H1 (cell line): ENCODE data around the gene GARS1. TPM values are rescaled to one million over a fixed set of nuclear protein-coding genes. Genes with fewer than 3 reads are reported as not detected.

Source experiments
- polyA plus RNA-seq, 7 experiments: library from polyadenylated mRNA; depleted of rRNA in 3 of 7; stranded (reverse) in 5 of 7; unstranded in 2 of 7; fragments of >200 nt in 5 of 7; fragments of 200-250 nt in 2 of 7; gene quantifications; 1 replicate in 5 of 7; 2 replicates in 1 of 7; 4 replicates in 1 of 7; pipeline versions ENCODE4 v1.2.1 to v1.2.3, GENCODE V29; 2011 to 2013; ENCODE audit warnings: missing spikeins in 2 of 7, mixed read lengths in 2 of 7
- total RNA-seq: library from RNA; stranded (reverse); fragmentation: NEBNext Ultra II Directional; extraction: Animal tissue kit (Norgen Biotek cat#: 25700); gene quantifications from 2 replicates; pipeline ENCODE4 v1.2.1, GENCODE V29; 2021
- TF ChIP-seq, protein P1 (sequence below): IDR thresholded peaks from 2 replicates; pipeline ENCODE4 v1.6.1; 2012; ENCODE audit warnings: inconsistent platforms

GARS1 gene
- total and polyA plus RNA-seq, 2 of the 8 experiments (the other 6 are each of a cell fraction or from before 2014, with no cell fraction given): 270 to 476 TPM

DNA sequence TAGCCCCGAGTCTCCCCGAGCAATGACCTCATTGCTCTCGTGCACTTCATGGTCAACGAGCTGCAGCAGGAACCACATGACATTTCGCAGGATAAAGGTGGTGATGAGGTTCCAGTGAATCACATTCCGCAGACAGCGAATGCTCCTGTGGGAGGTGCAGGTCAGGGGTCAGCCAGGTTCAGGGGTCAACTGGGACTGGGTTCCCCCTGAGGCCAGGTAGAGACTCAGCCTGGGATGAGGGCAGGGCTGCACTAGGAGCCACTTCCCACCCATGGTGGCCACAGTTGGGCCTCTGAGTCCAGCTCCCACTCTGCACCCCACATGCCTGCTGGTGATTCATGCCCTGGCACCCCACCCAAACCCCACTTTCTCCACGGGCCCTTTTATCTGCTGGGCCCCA, 70.4 kb downstream of the GARS1 start (continued):
- TF ChIP-seq, protein P1, sequence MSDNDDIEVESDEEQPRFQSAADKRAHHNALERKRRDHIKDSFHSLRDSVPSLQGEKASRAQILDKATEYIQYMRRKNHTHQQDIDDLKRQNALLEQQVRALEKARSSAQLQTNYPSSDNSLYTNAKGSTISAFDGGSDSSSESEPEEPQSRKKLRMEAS: no peak
